PC-3 (cell line): Measurements from ENCODE around the gene PPFIBP2. TPM values are rescaled to one million over a fixed set of nuclear protein-coding genes. Genes with fewer than 3 reads are reported as not detected.

Experiments used
- ATAC-seq: fragments of 200-7000 bp; cut with Tn5 transposase; 2 replicates; pipeline ENCODE4 v1.9.1; 2020; ENCODE audit warnings: mild to moderate bottlenecking, moderate library complexity
- BruUV-seq: library from RNA; stranded (reverse); fragments of 400-500 nt; replicated peaks from 2 replicates; lab custom pipeline; 2021; lab: Mats Ljungman, UMichigan
- CTCF ChIA-PET: fragments of 300-600 bp; sonication (Branson Sonifier 250); formaldehyde crosslinking; loops from one replicate; lab custom pipeline; 2022; ENCODE audit warnings: antibody characterized with exemption; lab: Charles Lee
- POLR2A ChIA-PET: fragments of 300-600 bp; sonication (Branson Sonifier 250); formaldehyde crosslinking; loops from one replicate; lab custom pipeline; 2022; ENCODE audit warnings: antibody characterized with exemption; ENCODE audit not compliant: unreplicated experiment; lab: Charles Lee
- DNase-seq: peaks from one replicate; pipeline ENCODE4 v3.0.0-alpha.2; 2015
- H2AFZ ChIP-seq: fragments of 300-600 bp; sonication (generic); 2 replicates; pipeline ENCODE4 v1.6.0; 2016; ENCODE audit warnings: antibody characterized with exemption, low read length
- H3F3A ChIP-seq: fragments of 300-600 bp; sonication (generic); one replicate; pipeline ENCODE4 v1.6.0; 2017; ENCODE audit warnings: antibody characterized with exemption, low read length, control low read depth, mild to moderate bottlenecking; ENCODE audit not compliant: unreplicated experiment
- H3K27ac ChIP-seq: fragments of 300-600 bp; sonication (generic); 2 replicates; pipeline ENCODE4 v1.5.1; 2016; ENCODE audit warnings: mild to moderate bottlenecking, low read length
- H3K27me3 ChIP-seq: fragments of 300-600 bp; sonication (generic); 2 replicates; pipeline ENCODE4 v1.6.1; 2016; ENCODE audit warnings: low read length, mixed read lengths
- H3K36me3 ChIP-seq: fragments of 300-600 bp; sonication (generic); 2 replicates; pipeline ENCODE4 v1.6.1; 2016; ENCODE audit warnings: low read depth, mixed run types, low read length, mixed read lengths
- H3K4me1 ChIP-seq: fragments of 300-600 bp; sonication (generic); 2 replicates; pipeline ENCODE4 v1.5.1; 2016; ENCODE audit warnings: low read length; ENCODE audit not compliant: insufficient read depth
- H3K4me2 ChIP-seq: fragments of 300-600 bp; sonication (generic); 2 replicates; pipeline ENCODE4 v1.6.0; 2016; ENCODE audit warnings: low read length
- H3K4me3 ChIP-seq: fragments of 300-600 bp; sonication (generic); 2 replicates; pipeline ENCODE4 v1.5.1; 2016; ENCODE audit warnings: mild to moderate bottlenecking, low read length, mixed read lengths
- H3K79me2 ChIP-seq: fragments of 300-600 bp; sonication (generic); 2 replicates; pipeline ENCODE4 v1.6.1; 2017; ENCODE audit warnings: low read length, mixed read lengths
- H3K9ac ChIP-seq: fragments of 300-600 bp; sonication (generic); 2 replicates; pipeline ENCODE4 v1.6.0; 2016; ENCODE audit warnings: mild to moderate bottlenecking, low read length
- H3K9me2 ChIP-seq: fragments of 300-600 bp; sonication (generic); replicated peaks from 2 replicates; pipeline ENCODE4 v1.6.1; 2016; ENCODE audit warnings: mixed run types, low read length, mixed read lengths
- H3K9me3 ChIP-seq: fragments of 300-600 bp; sonication (generic); 2 replicates; pipeline ENCODE4 v1.6.1; 2016; ENCODE audit warnings: low read length, mixed read lengths
- H4K20me1 ChIP-seq: fragments of 300-600 bp; sonication (generic); 2 replicates; pipeline ENCODE4 v1.6.1; 2016; ENCODE audit warnings: low read length, mixed read lengths
- CTCF ChIP-seq: fragments of 300-600 bp; sonication (generic); conservative IDR thresholded peaks from 2 replicates; pipeline ENCODE4 v1.5.1; 2017; ENCODE audit warnings: antibody characterized with exemption, low read depth, mild to moderate bottlenecking, low read length
- EZH2 ChIP-seq: fragments of 300-600 bp; sonication (generic); IDR thresholded peaks from one replicate; pipeline ENCODE4 v1.6.1; 2017; ENCODE audit warnings: antibody characterized with exemption, mild to moderate bottlenecking, low read length; ENCODE audit not compliant: unreplicated experiment
- EZH2phosphoT487 ChIP-seq: fragments of 300-600 bp; sonication (generic); IDR thresholded peaks from 2 replicates; pipeline ENCODE4 v1.6.1; 2018; ENCODE audit warnings: mild to moderate bottlenecking, antibody characterized with exemption, low read length, borderline replicate concordance
- intact Hi-C: fragments of 100-400 bp; cut with micrococcal nuclease; formaldehyde crosslinking; loops from 2 replicates; pipeline ENCODE4 v1.9.0; 2023
- total RNA-seq: library from RNA; depleted of rRNA; stranded (reverse); fragments of >200 nt; gene quantifications from 2 replicates; pipeline ENCODE4 v1.2.3, GENCODE V29; 2014

PPFIBP2 gene
- total RNA-seq, 1 experiment from 2014 or later, result 3.2 TPM

GRCh38 chr11:7558046-7558445 is 44.2 kb downstream of the PPFIBP2 start:
- H3K36me3 ChIP-seq, result no peaks in the 10 kb centered on the region
- H3K79me2 ChIP-seq, result no peaks in the 10 kb centered on the region
- no peaks in the 10 kb centered on the region for H3K9me3 ChIP-seq
- ChIA-PET CTCF (no interaction called here), POLR2A (no interaction called here)
- no peak for DNase-seq
- peaks cover 5% of the 10 kb centered on the region for H3K27me3 ChIP-seq
- H4K20me1 ChIP-seq, result no peaks in the 10 kb centered on the region
- intact Hi-C loops, result no loop called here
- no peak overlapping the region for H3K27ac ChIP-seq
- H3K9ac ChIP-seq, result no peak overlapping the region
- H3K9me2 ChIP-seq, result no peaks in the 10 kb centered on the region
- ATAC-seq, result no peak
- H3K4me1 ChIP-seq, result no peaks in the 10 kb centered on the region
- no peak overlapping the region for H3K4me2 ChIP-seq
- H2AFZ ChIP-seq, result no peak overlapping the region
- BruUV-seq, result no TSS peak
- TF ChIP-seq CTCF (no peak), EZH2 (no peak), EZH2phosphoT487 (no peak)
- H3F3A ChIP-seq, result no peaks in the 10 kb centered on the region
- no peak overlapping the region for H3K4me3 ChIP-seq

GRCh38 chr11:7559398-7560283 is 45.8 kb downstream of the PPFIBP2 start:
- H3K4me3 ChIP-seq, result no peak overlapping the region
- H3F3A ChIP-seq, result no peaks in the 10 kb centered on the region
- H3K79me2 ChIP-seq, result no peaks in the 10 kb centered on the region
- no peak overlapping the region for H3K27ac ChIP-seq
- TF ChIP-seq EZH2phosphoT487 (no peak), CTCF (no peak), EZH2 (no peak)
- H3K27me3 ChIP-seq, result peaks cover 5% of the 10 kb centered on the region
- H3K4me1 ChIP-seq, result no peaks in the 10 kb centered on the region
- DNase-seq (no peak), ATAC-seq (no peak)
- no peak overlapping the region for H2AFZ ChIP-seq
- no peak overlapping the region for H3K4me2 ChIP-seq
- H3K9me2 ChIP-seq, result no peaks in the 10 kb centered on the region
- POLR2A ChIA-PET, result no interaction called here
- no peaks in the 10 kb centered on the region for H3K9me3 ChIP-seq
- intact Hi-C loops, result no loop called here
- H3K36me3 ChIP-seq, result no peaks in the 10 kb centered on the region
- no TSS peak for BruUV-seq
- CTCF ChIA-PET, result interaction anchor here (0.6 kb wide), 1 partner anchor 89 kb away, joined by 3 read pairs; no protein-coding TSS in a partner anchor
- H3K9ac ChIP-seq, result no peak overlapping the region
- H4K20me1 ChIP-seq, result no peaks in the 10 kb centered on the region

GRCh38 chr11:7561562-7561961 is 47.8 kb downstream of the PPFIBP2 start:
- no peaks in the 10 kb centered on the region for H3K36me3 ChIP-seq
- CTCF ChIA-PET, result no interaction called here
- H3F3A ChIP-seq, result no peaks in the 10 kb centered on the region
- no peaks in the 10 kb centered on the region for H3K9me2 ChIP-seq
- no peak overlapping the region for H3K4me2 ChIP-seq
- no peaks in the 10 kb centered on the region for H4K20me1 ChIP-seq
- ATAC-seq (no peak), DNase-seq (no peak)
- no peak overlapping the region for H3K27ac ChIP-seq
- H3K4me3 ChIP-seq, result no peak overlapping the region
- TF ChIP-seq EZH2 (no peak), CTCF (no peak)
- H3K27me3 ChIP-seq, result no peaks in the 10 kb centered on the region; the same call in none of the 2 replicates
- no peak overlapping the region for H3K9ac ChIP-seq
- POLR2A ChIA-PET, result no interaction called here
- H3K9me3 ChIP-seq, result no peaks in the 10 kb centered on the region
- H3K4me1 ChIP-seq, result no peaks in the 10 kb centered on the region
- H2AFZ ChIP-seq, result no peak overlapping the region
- BruUV-seq, result no TSS peak
- intact Hi-C loops, result no loop called here
- no peaks in the 10 kb centered on the region for H3K79me2 ChIP-seq
